GM21515 (cell line): Measurements from ENCODE around the gene TPH2.

Experiments
- ATAC-seq: cut with Tn5 transposase; IDR thresholded peaks from one replicate; pipeline ENCODE4 v1.9.1; 2021; ENCODE audit not compliant: unreplicated experiment

TPH2 gene

DNA sequence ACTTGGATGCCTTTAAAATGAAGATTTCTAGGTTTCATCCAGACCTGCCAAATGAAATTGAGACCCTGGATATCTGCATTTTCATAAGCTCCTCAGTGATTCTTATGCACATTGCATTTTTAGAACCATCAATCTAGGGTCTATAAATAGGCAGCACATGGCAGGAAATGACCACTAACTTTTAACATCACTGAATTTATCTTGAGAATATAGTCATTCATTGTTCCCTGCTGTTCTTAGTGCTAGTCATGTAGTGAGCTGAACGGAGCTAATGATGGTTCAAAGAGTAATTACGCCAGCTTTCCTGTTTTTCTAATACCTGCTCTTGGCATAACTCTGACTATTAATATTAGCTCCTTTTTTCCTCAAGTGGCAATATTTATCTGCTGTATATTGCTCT lies 91.6 kb downstream of the TPH2 start:
- no peak for ATAC-seq

DNA sequence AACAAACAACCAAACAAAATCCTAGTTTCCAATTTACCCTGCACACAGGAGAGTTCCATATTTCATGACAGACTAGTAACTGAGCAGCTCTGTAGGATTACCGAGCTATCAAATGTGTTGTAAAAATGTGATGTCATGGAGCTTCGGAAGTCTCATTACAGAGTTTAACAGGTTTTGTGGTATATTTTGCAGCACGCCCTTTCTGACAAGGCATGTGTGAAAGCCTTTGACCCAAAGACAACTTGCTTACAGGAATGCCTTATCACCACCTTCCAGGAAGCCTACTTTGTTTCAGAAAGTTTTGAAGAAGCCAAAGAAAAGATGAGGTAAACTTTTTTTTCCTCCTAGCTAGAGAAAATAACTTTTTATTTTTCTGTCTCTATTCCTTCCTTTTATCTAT lies 92.4 kb downstream of the TPH2 start:
- ATAC-seq = no peak

DNA sequence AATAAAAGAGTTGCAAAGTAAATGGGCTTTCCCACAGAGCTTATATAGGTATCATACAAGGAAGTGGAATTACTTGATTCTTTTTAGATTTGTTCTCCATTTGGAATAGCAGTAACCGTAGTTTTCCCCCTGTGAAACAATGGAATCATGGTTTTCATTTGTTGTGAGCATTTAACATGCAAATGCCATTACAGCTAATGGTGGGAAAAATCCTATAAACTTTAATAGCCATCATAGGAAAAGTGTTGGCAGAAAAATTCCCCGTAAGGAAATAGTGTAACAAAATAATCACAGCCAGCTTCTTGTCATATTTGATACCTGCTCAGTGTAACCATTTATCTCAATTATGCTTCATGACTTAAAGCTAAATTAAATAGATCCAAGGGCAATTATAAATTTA lies 95.3 kb downstream of the TPH2 start:
- ATAC-seq = no peak

DNA sequence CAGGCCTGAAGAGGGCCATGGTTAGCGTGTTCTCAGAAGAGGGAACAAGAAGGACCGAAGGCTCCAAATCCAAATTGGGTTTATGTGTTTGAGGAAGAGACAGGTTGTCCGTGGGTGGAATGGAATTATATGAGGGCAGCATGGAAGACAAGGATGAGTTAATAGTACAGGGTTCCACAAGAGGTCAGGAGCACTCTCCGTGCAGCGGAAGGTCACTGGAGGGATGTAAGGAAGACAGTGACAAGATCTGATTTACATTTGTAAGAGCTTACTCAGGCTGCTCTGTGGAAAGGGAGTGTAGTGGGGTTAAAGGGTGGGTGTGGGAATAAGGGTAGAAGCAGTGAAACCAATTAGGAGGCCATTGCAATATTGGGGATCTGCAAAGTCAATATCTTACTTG lies 97.0 kb downstream of the TPH2 start:
- no peak for ATAC-seq

DNA sequence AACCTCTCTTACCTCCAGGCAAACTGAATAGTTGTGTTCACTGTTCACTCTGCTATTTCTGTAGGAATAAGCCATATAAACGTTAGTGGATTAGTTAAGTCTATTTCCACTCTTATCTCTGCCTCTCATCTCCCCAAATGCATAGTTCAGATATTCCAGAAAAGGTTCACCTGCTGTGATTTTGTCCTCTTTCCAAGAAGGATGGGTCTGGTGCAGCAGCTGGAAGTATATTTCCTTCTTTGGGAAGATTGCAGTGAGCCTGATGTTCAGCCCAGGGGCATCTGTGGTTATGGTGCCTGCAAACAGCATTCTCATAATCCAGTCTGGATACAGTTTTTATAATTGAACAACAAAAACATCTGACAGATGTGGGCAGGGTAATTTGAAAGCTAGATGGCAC lies 97.7 kb downstream of the TPH2 start:
- no peak for ATAC-seq

DNA sequence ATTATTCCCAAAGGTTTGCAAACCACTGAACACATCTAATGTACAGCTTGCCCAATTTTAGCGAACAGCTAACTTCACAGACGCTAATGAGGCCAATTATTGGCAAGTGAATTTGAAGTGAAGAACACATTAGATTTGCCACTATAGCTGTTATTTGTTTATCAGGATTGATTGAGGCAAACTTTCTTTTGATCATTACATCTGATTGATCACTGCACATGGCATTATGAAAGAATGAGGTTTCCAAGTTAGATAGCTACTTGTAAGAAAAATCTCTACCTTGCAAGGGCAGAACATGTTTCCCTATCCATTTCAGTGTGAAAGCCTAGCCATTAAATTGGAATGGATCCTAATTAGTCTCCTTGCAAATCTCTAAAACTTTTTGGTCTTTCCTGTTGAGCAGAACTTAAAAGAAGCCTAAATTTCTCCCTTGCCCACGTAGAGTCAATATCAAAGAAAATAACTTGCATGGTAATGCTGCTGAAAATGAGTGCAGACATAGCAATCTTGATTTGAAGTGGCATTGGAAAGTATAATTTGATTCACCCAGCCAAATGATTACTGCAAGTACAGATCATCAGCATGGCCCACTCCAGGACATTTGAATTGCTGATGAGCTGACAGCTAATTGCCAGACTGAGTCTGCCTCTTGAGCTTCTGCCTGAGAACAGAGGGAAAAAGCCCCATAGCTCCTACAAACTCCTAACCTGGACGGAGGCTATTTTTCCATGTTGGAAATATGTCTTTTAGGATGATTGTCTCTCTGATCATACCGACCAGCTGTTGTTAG lies 98.6 kb downstream of the TPH2 start:
- no peak for ATAC-seq

DNA sequence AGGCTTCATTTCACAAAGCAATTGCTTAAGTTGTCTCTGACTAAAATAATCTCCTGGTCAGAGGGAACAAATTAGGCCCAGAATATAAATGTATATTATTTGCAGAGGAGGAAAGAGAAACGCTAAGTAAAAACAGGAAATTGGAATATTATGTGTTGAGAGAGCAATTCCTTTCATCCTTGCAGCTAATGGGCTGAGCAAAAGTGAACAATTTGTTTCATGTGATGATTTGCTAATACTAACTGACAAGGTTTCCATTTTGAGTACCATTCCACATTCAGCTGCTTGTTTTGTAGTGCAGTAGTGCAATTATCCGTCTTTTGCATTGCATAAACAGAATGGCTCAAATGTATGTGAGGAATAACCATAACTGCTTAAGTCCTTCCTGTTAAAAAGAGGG lies 103.2 kb downstream of the TPH2 start:
- no peak for ATAC-seq

DNA sequence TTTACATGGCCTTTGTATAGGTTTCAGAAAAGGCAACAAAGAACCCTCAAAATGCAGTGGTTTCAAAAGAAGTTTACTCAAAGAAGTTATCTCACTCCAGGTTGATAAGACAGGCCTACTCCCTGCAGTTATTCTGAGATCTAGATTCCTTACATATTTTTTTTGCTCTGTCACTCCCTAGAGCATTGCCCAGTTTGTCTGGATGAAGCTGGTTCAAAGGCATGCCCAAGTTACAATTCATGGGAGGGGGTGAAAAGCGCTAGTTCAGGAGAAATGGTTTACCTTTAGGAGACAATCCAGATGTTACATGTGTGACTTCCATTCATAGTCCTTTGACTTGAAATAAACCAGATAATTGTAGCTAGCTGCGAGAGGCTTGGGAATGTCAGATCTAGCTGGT lies 115.0 kb downstream of the TPH2 start:
- no peak for ATAC-seq

DNA sequence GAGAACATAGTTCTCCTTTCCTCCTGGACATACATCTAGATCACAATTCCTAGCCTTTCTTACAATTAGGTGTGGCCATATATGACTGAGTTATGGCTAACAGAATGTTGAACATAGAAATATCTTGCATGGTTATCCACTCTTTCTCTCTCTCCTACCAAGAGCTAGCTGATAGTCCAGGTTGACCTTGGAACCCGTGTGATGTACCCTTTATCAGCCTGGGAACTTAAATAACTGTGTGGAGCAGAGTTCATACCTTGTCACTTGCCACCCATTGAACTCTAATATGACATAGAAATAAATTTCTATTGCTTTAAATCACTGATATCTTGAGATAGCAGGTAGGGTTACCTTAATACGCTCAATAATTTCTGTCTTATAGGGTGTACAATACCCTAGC lies 115.9 kb downstream of the TPH2 start:
- ATAC-seq = no peak

DNA sequence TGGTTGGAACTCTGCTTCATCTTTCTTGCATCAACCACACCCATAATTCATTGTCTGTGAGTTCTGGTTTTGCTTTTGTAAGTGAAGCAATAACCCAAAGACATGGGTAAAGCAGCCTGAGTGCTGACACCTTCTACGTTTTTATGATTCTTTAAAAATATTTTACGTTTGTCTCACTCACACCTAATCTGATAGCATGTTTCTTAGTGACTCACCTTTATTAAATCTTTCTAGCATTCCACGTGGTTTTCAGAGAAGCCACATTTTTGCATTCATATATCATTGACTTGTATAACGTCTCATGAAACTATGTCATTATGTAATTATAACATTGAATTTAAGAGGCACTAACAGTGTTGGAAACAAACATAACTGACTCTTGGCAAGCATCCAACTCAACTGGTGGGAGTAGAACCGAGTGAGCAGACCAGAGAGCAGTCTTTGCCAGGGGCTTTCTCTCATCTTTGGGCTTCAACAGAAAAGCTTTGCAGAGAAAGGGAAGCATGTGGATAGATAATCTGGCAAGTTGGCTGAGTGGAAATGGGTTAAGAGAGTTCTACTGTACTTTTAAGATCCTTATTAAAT lies 118.8 kb downstream of the TPH2 start:
- no peak for ATAC-seq

DNA sequence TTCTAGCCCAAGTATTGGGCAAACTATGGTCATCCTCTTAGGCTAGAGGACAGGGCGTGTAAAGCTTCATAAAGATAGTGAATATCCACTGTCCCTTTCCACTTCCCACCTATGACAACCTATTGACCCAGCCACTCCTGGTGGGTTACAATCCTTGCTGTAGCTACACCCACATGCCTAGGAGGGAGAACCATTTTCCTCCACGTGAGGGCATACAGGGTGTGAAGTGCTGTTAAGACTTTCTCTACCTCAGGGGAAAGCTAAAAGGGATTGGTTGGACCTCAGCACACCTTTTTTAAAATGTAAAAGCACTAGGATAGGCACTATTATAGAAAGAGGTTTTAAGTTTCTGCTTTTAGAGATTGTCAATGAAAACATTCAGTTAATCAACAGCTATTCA lies 124.4 kb downstream of the TPH2 start:
- no peak for ATAC-seq

DNA sequence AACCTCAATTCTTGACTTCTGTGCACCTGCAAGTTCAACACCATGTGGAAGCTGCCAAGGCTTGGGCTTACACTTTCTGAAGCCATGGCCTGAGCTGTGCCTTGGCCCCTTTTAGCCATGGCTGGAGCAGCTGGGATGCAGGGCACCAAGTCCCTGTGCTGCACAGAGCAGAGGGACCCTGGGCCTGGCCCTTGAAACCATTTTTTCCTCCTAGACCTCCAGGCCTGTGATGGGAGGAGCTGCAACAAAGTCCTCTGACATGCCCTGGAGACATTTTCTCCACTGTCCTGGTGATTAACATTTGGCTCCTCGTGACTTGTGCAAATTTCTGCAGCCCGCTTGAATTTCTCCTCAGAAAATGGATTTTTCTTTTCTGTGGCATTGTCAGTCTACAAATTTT lies 132.4 kb downstream of the TPH2 start:
- ATAC-seq = no peak

DNA sequence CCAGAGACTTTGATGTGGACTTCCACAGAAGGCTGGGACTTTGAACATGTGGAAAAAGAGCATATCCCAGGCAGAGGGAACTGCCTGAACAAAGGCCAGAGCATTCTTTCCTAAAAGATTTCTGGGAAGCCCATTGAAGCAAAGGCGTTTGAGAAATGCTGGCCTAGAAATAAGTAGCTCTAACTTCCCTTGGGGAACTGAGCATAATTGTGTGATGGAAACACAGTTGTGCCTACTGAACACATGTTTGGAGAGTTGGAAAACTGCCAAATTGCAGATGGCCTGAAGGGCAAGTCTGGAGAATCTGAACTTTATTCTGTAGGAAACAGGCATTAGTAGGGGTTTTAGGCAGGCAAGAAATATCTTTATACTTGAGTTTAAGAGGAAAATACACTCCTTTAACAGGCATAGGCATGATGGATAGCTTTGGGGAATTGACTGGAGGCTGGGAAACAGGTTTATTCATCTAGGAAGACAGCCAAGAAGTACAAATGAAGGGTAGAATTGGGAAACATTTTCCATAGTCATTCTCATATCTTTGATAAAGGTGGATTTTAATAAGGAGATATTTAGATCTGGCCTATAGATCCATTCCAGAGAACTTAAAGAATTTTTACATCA lies 134.1 kb downstream of the TPH2 start:
- no peak for ATAC-seq

DNA sequence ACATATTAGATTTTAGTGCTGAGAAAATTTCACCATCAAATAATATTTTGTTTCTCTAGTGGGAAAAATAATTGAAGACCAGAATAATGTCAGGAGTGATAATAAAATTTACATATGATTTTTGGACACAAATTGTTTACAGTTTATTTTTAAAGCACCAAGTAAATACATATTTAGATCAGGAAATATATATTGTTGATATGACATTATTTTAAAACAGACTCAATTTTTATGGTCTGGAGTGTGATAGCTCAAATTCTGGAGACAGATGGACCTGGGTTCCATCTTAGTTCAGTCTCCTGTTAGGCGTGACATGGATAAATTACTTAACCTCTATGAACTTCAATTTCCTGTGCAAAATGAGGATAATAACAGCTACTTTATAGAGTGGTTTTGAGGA lies 135.4 kb downstream of the TPH2 start:
- no peak for ATAC-seq

DNA sequence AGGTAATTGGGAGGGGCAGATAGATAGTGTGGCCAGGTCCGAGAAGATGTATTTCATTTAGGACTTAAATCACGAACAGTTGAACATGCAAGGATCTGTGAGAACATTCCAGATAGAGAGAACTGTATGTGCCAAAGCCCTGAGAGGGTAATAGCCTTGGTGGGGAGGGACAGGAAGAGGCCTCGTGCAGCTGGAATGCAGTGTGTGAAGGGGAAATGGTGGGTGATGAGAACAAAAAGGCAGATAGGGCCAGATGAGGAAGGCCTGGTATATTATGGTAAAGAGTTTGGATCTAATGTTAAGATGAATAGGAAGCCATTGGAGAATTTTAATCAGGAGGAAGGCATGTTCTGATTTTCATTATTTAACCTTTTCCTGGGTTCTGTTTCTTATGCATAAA lies 136.3 kb downstream of the TPH2 start:
- ATAC-seq = no peak

DNA sequence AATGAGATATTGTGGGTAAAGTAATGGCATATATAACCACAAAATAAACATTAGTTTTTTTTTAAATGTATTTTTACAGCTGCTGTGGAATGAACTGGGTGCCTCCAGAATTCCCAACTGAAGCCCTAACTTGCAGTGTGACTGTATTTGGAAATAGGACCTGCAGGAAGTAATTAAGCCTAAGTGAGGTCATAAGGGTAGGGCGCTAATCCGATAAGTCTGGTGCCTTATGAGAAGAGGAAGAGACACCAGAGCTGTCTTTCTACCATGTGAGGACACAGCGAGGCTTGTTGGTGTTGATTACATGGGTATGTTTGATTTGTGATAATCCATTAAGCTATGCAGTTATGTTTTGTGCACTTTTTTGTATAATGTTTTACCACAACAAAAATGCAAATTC lies 136.8 kb downstream of the TPH2 start:
- no peak for ATAC-seq

DNA sequence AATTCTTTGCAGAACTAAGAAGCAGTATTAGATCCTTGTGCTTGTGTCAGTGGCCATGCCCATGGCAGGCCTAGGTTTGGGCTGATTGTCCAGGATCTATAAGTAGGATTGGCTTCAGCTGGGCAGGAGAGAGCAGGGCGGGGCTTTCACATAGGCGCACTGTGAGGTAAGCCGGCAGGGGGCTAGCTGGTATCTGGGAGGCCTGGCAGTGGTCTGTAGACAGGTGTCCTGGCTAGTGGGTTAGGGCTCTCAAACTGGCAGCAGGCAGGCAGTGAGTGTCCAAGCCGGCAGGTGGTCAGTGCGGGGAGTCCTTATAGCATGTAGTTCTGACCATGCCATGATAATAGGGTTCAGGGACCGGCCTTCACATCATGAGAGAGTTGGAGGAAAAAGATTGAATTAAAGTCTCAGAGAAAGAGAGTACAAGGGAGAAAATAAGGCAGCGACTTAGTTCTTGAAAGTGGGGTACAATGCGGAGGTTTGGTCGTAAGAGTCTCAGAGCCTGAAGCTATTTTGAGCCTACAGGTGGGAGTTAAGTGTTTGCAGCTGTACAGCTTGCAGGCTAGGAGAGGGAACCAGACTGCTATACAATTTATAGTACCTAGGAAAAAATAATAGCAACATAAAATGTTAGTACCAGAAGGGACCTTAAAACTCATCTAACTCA lies 137.4 kb downstream of the TPH2 start:
- no peak for ATAC-seq

DNA sequence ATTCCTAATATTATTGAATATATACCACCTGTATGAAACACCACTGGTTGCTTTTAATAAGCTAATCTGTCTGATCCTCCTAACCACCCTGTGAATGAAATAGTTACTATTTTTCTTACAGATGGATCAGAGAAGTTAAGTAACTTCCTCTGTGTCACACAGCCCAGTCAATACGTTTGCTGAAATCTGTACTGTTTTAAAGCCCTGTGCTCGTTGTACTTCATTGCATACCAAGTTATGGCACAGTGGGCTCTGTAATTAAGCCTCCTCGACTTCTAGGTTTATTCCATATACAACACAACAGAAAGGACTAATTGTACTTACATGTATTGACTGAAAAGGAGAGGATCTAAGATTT lies 137.9 kb downstream of the TPH2 start:
- ATAC-seq = no peak

DNA sequence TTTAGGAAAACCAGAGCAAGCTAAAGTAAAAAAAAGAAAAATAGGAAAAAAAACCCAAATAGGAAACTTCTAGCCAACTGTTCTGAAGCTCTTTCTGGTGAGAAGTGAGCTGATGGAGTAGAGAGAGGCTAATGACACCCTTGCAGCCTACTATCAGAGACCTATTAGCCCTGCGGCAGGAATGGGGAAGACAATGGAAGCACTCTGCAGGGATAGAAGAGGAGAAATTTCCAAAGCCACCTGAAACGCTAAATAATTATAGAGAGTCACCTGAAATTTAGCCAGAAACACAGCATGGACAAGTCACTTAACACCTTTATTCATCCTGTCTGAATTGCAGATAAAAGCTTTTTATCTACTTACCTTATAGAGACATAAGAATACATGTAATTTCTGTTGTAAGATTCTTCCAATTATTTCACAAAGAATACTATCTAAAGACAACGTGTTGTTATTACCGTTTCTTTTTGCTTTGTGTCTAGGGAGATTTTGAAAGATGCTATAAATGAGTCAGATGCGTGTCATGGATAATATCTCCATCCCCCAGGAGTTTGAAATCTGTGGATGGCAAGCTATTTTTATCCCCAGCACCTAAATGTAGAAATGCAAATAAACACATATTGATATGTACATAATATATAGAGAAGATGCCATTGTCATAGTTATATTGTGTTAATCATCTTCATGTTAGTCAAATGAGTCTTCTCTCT lies 138.6 kb downstream of the TPH2 start:
- ATAC-seq = no peak

DNA sequence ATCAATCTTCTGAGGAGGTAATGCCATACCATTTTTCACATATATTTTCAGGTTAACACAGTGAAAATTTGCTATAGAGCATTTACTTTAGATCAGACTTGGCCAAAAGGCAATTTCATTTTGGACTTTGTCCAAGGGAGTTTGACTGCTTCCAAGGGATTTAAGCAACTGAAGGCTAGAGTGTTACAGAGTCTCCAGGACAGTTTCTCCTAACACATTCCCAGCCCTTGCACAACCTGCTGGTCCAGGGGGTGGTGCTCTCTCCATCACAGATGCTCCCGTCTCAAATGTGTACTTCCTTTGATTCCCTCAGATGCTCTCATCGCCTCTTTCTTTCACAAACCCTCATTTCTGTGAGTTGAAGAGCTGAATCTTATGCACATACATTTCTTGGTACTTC lies 143.1 kb downstream of the TPH2 start:
- ATAC-seq = no peak
